ENCODE measurements around the gene RGS10.

Gene RGS10

GRCh38 chr10:119495021-119495505 is 47.5 kb downstream of the RGS10 start:
- FAIRE-seq, result no peak

DNA sequence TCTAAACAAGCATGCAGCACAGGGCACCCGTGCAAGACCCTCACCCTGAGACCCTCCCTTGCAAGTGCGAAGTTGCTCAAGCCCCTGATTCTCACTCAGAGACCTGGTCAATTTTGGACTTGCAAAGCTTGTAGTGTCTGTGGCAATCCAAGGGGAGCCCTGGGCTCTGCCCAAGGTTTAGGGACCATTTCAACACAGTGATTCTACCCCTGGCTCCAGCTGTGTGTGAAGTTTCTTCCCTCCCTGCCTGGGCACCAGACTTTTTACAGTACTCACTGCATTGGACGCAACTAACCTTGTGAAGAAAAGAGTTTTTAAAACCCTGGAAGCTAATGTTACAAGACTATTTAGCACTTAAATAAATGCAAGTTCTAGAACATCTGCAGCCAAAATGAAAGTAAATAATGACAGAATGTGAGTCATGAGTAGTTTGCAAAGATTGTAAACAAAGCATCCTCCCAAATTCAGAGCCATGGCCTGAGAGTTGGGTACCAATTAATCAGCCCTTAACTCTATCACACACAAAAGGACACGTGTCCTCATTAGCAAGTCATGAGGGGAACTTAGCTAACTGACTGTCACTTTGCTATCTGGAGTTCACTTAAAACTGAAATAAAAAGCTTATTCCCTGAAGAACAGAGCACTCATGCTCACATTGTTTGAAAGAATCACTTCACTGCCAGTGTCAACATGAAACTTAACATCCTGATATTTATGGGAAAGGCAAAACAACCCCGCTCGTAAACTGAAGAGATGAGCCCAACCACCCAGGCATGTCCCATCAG is 48.1 kb downstream of the RGS10 start:
- no peak for FAIRE-seq

DNA sequence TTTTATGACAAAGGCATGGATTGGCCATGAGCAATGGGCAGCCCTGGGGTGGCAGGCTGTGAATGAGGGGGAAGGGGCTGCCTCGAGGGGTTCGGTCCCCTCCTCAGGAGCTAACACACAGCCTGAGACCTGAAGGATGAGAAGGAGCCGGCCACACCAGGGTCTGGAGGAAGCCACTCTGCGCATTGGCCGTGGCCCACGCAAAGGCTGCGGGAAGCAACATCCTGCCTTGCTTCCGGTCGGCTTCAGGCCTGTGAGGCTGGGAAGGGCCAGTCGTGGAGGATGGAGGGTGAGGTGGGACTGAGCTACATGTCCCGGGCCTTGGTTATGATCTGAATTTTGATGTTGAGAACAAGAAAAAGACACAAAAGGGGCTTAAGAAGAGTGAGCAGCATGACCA is 49.4 kb downstream of the RGS10 start:
- no peak for FAIRE-seq

DNA sequence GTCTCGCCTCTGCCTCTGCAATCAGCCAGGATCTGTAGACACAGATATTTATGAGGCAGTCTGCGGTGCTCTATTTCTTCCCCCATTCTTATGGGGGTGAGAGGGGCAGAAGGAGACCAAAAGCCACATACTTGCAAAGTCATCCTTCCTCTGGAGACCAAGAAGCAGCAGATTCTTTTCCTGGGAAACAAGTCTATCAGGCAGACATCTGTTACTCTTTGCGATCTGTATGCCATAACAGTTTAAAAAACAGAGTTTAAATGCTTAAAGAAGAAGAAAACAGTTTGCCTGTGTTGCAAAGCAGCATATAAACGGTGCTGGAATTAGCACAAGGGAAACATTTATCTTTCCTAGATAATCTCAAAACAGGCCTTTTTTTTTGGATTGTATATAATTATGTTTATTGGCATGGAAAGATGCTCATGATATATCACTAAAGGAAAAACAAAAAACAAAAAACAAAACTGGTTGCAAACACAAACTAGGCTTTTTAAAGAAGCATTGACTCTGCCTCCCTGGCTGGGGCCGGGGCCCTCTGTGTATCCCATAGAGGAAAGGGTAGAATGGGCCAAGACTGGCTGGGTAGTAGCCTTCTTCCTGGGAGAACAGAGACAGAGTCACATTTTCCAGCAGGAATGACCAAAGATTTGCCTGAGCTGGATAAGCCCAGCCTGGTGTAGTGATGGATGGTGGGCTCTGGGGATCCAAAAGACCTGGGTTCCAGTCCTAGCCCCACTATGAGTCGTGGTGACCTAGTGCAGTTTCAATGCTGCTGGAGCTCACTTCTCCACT is 50.4 kb downstream of the RGS10 start:
- no peak for FAIRE-seq

DNA sequence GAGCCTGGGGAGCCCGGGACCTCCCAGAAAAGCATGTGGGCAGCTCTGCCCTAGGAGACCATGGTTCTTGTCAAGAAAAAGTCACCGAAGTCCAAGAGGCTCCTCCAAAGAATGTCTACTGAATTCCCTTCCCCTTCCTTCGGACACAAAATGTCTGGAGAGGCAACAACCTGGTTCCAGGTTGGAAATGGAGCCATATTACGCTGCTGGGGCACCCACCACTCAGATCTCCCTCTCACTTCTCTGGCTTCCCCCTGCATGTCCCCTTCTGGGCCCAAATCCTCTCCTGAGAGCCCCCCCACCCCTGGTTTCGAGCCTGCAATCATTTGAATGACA is 52.6 kb downstream of the RGS10 start:
- no peak for FAIRE-seq

DNA sequence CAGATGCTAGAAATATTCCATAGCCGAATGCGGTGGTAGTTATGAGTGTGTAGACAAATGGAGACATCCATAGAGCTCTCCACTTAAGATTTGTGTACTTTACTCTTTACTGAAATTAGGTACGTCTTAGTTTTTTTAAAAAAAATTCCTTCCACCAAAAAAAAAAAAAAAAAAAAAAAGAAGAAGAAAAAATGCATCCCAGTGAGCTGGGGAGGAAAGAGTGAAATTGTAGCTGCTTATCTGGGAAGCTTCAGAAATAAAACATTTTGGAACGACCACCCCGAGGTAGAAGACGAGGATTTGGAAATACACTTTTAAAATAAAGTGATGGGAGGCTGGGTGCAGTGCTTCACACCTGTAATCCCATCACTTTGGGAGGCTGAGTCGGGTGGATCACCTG is 53.8 kb downstream of the RGS10 start:
- FAIRE-seq, result no peak

DNA sequence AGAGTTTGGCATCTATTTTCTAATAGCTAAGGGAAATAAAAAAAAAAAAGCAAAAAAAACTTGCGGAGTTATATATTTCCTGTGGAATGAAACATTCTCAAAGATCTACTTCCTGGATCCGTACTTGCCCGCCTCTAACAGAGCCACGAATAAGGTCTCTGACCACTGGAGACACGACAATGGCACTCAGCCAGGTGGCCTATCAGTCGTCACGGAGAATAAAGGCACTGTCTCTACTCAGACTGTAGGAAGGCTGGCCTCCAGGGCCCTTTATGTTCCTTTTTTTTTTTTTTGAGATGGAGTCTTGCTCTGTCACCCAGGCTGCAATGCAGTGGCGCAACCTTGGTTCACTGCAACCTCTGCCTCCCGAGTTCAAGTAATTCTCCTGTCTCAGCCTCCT is 58.7 kb downstream of the RGS10 start:
- FAIRE-seq, result no peak

DNA sequence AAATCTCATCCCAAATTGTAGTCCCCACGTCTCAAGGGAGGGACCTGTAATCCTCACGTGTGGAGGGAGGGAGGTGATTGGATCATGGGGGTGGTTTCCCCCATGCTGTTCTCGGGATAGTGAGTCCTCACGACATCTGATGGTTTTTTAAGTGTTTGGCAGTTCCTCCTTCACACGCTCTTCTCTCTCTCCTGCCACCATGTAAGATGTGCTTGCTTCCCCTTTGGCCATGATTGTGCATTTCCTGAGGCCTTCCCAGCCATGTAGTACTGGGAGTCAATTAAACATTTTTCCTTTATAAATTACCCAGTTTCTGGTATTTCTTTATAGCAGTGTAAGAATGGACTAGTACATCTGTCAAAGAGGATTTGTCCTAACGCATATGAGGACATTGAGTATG is 59.5 kb downstream of the RGS10 start:
- FAIRE-seq, result no peak

- FAIRE-seq, result no peak
Observed at GRCh38 chr10:119481781-119482426, 60.6 kb downstream of the RGS10 start.

DNA sequence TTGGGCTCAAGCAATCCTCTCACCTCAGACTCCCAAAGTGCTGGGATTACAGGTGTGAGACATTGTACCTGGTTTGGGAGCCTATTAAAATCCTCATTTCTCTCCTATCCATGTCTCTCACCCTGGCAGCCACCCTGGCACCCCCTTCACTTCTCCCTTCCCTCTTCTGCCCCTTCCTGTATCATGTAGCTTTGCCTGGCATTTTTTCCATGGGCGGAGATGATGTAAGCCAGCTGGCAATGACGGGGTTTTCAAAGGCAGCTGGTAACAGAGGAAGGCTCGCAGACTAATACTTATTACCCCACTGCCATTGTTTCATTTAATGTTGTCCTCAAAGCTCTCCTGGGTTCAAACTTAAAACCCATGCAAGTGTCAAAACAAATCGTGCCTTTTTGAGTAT is 61.9 kb downstream of the RGS10 start:
- FAIRE-seq, result no peak

DNA sequence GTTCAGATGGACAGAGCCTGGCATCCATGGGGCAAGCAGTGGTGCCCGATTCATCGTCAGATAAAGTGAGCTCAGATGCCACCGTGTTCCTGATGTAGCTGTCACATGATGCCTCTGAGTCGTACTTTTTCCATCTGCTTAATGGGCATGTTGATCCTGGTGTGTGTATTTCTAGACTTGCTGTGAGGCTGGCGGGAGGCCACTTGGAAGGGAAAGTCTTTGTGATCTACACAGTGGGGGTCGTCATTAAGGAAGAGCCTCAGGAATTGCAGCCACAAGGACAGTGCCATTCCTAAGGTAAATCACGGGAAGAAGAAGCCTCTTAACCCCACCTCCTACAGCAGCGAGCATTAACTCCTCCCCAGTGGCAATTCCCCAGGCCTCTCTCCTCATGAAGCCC is 63.0 kb downstream of the RGS10 start:
- FAIRE-seq, result no peak

DNA sequence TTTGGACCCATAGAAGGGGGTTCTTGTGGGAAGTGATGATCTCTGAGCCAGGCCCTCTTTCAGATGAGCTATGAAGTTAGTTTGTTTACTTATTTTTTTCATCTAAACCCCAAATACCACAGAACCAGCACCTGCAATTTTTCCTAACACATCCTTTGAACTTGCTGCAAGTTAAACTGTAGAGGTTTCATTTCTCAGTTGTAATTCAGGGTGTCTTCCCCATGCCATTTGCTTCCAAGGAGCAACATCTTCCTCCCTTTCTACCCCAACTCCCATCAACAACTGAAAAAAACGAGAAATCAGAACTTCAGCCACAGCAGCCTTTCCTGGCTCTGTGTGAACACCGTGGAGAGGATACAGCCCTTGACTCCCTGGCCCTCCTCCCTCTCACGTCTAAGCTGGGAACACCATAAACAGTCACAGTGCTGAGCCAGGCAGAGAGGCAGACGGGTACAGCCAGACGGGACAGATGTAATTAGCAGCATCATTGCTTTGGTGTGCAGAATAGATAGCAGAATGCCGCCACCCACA is 63.6 kb downstream of the RGS10 start:
- FAIRE-seq, result no peak

DNA sequence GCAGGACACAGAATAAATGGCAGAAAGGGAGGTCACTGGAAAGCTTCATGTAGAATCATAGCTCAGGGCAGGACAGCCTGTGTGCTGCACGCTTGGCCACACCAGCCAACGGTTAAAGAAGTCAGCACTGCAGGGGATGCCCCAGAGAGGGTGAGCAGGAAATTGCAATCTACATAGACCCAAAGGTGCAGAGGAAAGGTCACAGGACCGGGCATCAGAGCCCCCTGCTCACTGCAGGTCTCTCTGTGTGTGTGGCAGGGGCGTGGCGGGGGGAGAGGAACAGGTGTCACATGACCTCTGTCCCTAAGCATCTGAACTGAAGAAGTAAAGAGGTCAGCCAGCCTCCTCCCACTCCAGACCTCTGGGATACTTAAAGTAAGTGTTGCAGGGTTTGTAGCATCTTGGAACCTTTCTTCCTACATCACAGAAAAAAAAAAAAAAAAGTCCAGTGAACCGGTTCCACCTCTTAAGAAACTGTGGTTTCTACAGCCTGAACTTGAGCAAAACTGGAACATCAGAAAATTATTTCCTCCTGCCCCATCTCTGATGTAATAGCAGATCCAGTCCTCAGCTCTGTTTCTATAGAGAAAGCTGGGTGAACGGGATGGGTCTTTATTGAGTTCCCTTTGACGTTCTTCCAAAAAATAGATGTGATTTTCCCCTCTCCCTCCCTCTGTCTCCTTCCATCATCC is 64.3 kb downstream of the RGS10 start:
- FAIRE-seq, result no peak

- FAIRE-seq, result no peak
Observed at GRCh38 chr10:119477444-119477843, 65.1 kb downstream of the RGS10 start.

DNA sequence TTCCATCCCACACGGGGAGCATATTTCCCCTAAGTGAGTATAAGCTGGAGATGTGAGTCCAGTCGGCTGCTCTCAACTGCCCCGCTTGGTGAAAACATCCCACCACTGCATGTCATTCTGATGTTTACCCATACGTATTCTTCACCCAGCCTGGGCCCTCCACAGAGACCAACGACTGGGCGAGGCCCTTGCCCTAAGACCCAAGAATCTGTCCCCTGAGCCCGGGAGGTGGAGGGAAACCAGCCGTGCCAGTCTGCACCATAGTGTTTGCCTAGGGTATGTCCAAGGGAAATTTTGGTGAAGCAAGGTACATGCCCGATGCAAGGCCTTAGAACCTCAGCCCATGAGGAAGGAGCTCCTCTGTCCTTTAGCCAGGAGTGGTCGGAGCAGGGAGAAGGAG is 67.9 kb downstream of the RGS10 start:
- FAIRE-seq, result no peak

- no peak for FAIRE-seq
Observed at GRCh38 chr10:119473771-119474170, 68.7 kb downstream of the RGS10 start.

- FAIRE-seq, result no peak
Observed at GRCh38 chr10:119470920-119471702, 71.4 kb downstream of the RGS10 start.

DNA sequence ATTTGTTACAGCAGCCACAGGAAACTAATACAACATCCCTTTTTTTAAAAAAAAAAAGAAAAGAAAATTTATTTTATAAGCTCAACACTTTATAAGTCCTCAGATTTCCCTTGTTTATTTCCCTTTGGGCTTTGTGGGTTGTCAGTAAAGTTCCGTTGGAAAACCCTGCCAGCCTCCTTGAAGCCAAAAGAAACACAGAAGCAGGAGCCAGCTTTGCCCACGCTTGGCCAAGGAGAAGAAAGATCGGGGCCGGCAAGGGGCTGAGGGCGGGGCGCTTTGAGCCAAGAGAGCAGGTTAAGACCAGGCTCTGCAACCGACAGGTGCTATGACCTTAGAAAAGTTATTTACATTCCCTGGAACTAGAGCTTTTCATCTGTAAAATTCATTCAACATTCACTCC is 72.7 kb downstream of the RGS10 start:
- no peak for FAIRE-seq

DNA sequence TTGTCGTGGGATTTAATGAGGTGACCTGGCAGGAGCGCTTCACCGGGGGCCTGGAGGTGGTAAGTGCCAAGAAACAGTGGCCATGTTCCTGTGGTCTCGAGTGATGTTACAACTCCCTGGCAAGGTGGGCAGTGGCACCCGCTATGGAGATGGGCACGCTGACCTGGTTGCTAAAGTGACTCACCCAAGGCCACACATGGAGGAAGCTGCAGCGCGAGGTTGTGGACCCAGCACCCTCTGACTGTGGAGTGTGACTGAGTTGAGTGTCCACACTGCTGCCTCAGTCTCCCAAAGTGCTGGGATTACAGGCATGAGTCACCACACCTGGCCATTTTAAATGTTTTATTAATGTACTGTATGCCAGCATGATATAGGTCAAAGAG is 73.2 kb downstream of the RGS10 start:
- no peak for FAIRE-seq

- FAIRE-seq, result no peak
Observed at GRCh38 chr10:119468542-119469324, 73.8 kb downstream of the RGS10 start.

GRCh38 chr10:119466655-119467054 is 75.9 kb downstream of the RGS10 start:
- FAIRE-seq, result no peak

Data from A204.1 (cell line).